Activated naive CD8-positive, alpha-beta T cell treated with anti-CD3 and anti-CD28 coated beads for 36 hours (primary cell): ENCODE data around the gene ANKRD44. TPM values are rescaled to one million over a fixed set of nuclear protein-coding genes. Genes with fewer than 3 reads are reported as not detected.

Experiments used
- DNase-seq: peaks from one replicate; pipeline ENCODE4 v3.0.0; 2021
- H3K27ac Mint-ChIP-seq: one replicate; pipeline ENCODE4 v1.8.0; 2022; ENCODE audit warnings: mild to moderate bottlenecking, moderate library complexity, mixed read lengths
- H3K27me3 Mint-ChIP-seq: one replicate; pipeline ENCODE4 v1.8.0; 2022; ENCODE audit warnings: mild to moderate bottlenecking, mixed read lengths
- H3K36me3 Mint-ChIP-seq: one replicate; pipeline ENCODE4 v1.8.0; 2021; ENCODE audit warnings: mild to moderate bottlenecking, mixed read lengths
- H3K4me1 Mint-ChIP-seq: one replicate; pipeline ENCODE4 v1.8.0; 2021; ENCODE audit warnings: mixed read lengths
- H3K4me3 Mint-ChIP-seq: one replicate; pipeline ENCODE4 v1.8.0; 2022; ENCODE audit warnings: mild to moderate bottlenecking, moderate library complexity, mixed read lengths
- H3K9me3 Mint-ChIP-seq: one replicate; pipeline ENCODE4 v1.8.0; 2022; ENCODE audit warnings: mixed read lengths
- total RNA-seq, 2 experiments: library from RNA; stranded (reverse); gene quantifications; one replicate each; pipeline ENCODE4 v1.2.3, GENCODE V29; 2021

The ANKRD44 gene
- total RNA-seq, 2 experiments from 2014 or later, result 118 to 121 TPM

GRCh38 chr2:197209246-197209645 is 101.3 kb downstream of the ANKRD44 start:
- Mint-ChIP-seq H3K4me1 (peaks cover 95% of the 10 kb centered on the region), H3K36me3 (peaks cover 36% of the 10 kb centered on the region), H3K27ac (peak overlapping the region; percentile 98), H3K9me3 (no peaks in the 10 kb centered on the region), H3K27me3 (no peaks in the 10 kb centered on the region), H3K4me3 (peak overlapping the region; percentile 75)
- DNase-seq, result no peak

- Mint-ChIP-seq H3K4me3 (peak overlapping the region; percentile 75), H3K36me3 (peaks cover 37% of the 10 kb centered on the region), H3K4me1 (peaks cover 94% of the 10 kb centered on the region), H3K27me3 (no peaks in the 10 kb centered on the region), H3K27ac (peak overlapping the region; percentile 98), H3K9me3 (no peaks in the 10 kb centered on the region)
- DNase-seq, result no peak
Measured at GRCh38 chr2:197208841-197209240, 101.7 kb downstream of the ANKRD44 start.

GRCh38 chr2:197208024-197208423 is 102.6 kb downstream of the ANKRD44 start:
- peak; percentile 44 for DNase-seq
- peak overlapping the region; percentile 38 for H3K4me3 Mint-ChIP-seq
- no peaks in the 10 kb centered on the region for H3K9me3 Mint-ChIP-seq
- peaks cover 44% of the 10 kb centered on the region for H3K36me3 Mint-ChIP-seq
- no peaks in the 10 kb centered on the region for H3K27me3 Mint-ChIP-seq
- H3K4me1 Mint-ChIP-seq, result peaks cover 91% of the 10 kb centered on the region
- H3K27ac Mint-ChIP-seq, result peak overlapping the region; percentile 99

GRCh38 chr2:197207598-197207997 is 103.0 kb downstream of the ANKRD44 start:
- H3K4me3 Mint-ChIP-seq, result peak overlapping the region; percentile 38
- peak overlapping the region; percentile 99 for H3K27ac Mint-ChIP-seq
- peaks cover 48% of the 10 kb centered on the region for H3K36me3 Mint-ChIP-seq

GRCh38 chr2:197207106-197207505 is 103.5 kb downstream of the ANKRD44 start:
- H3K27me3 Mint-ChIP-seq, result no peaks in the 10 kb centered on the region
- H3K36me3 Mint-ChIP-seq, result peaks cover 52% of the 10 kb centered on the region
- peak overlapping the region; percentile 99 for H3K27ac Mint-ChIP-seq
- DNase-seq, result no peak
- H3K9me3 Mint-ChIP-seq, result peaks cover 3% of the 10 kb centered on the region
- peaks cover 89% of the 10 kb centered on the region for H3K4me1 Mint-ChIP-seq
- H3K4me3 Mint-ChIP-seq, result peak overlapping the region; percentile 38

More at GRCh38 chr2:197207598-197207997, 103.0 kb downstream of the ANKRD44 start:
- no peaks in the 10 kb centered on the region for H3K27me3 Mint-ChIP-seq
- DNase-seq, result no peak
- no peaks in the 10 kb centered on the region for H3K9me3 Mint-ChIP-seq
- H3K4me1 Mint-ChIP-seq, result peaks cover 90% of the 10 kb centered on the region

GRCh38 chr2:197205585-197206215 is 104.9 kb downstream of the ANKRD44 start:
- peak overlapping the region; percentile 99 for H3K27ac Mint-ChIP-seq
- peaks cover 88% of the 10 kb centered on the region for H3K4me1 Mint-ChIP-seq
- peak; percentile 66 for DNase-seq
- peak overlapping the region; percentile 60 for H3K4me3 Mint-ChIP-seq
- peaks cover 4% of the 10 kb centered on the region for H3K9me3 Mint-ChIP-seq
- H3K27me3 Mint-ChIP-seq, result no peaks in the 10 kb centered on the region
- H3K36me3 Mint-ChIP-seq, result peaks cover 52% of the 10 kb centered on the region

- Mint-ChIP-seq H3K9me3 (peaks cover 4% of the 10 kb centered on the region), H3K4me1 (peaks cover 87% of the 10 kb centered on the region), H3K27me3 (no peaks in the 10 kb centered on the region), H3K27ac (peak overlapping the region; percentile 99), H3K36me3 (peaks cover 51% of the 10 kb centered on the region), H3K4me3 (no peak overlapping the region)
- no peak for DNase-seq
Measured at GRCh38 chr2:197204519-197205250, 105.9 kb downstream of the ANKRD44 start.

- no peak overlapping the region for H3K4me3 Mint-ChIP-seq
- H3K9me3 Mint-ChIP-seq, result peaks cover 4% of the 10 kb centered on the region
- peaks cover 60% of the 10 kb centered on the region for H3K36me3 Mint-ChIP-seq
- H3K27me3 Mint-ChIP-seq, result no peaks in the 10 kb centered on the region
- H3K27ac Mint-ChIP-seq, result peak overlapping the region; percentile 88
- no peak for DNase-seq
- H3K4me1 Mint-ChIP-seq, result peaks cover 84% of the 10 kb centered on the region
Measured at GRCh38 chr2:197201874-197202273, 108.7 kb downstream of the ANKRD44 start.

GRCh38 chr2:197200762-197201058 is 109.9 kb downstream of the ANKRD44 start:
- DNase-seq, result no peak
- Mint-ChIP-seq H3K4me3 (peak overlapping the region; percentile 1), H3K27me3 (no peaks in the 10 kb centered on the region), H3K36me3 (peaks cover 55% of the 10 kb centered on the region), H3K27ac (peak overlapping the region; percentile 88), H3K9me3 (peaks cover 4% of the 10 kb centered on the region), H3K4me1 (peaks cover 84% of the 10 kb centered on the region)

GRCh38 chr2:197200051-197200761 is 110.4 kb downstream of the ANKRD44 start:
- DNase-seq, result no peak
- Mint-ChIP-seq H3K4me3 (peak overlapping the region; percentile 1), H3K27ac (peak overlapping the region; percentile 83), H3K4me1 (peaks cover 84% of the 10 kb centered on the region), H3K9me3 (peaks cover 4% of the 10 kb centered on the region), H3K27me3 (no peaks in the 10 kb centered on the region), H3K36me3 (peaks cover 52% of the 10 kb centered on the region)

GRCh38 chr2:197198890-197199289 is 111.7 kb downstream of the ANKRD44 start:
- DNase-seq, result peak; percentile 87
- Mint-ChIP-seq H3K4me1 (peaks cover 86% of the 10 kb centered on the region), H3K9me3 (peaks cover 6% of the 10 kb centered on the region), H3K27me3 (no peaks in the 10 kb centered on the region), H3K27ac (peak overlapping the region; percentile 97), H3K36me3 (peaks cover 51% of the 10 kb centered on the region), H3K4me3 (peak overlapping the region; percentile 89)

- Mint-ChIP-seq H3K27me3 (no peaks in the 10 kb centered on the region), H3K27ac (peak overlapping the region; percentile 97), H3K36me3 (peaks cover 43% of the 10 kb centered on the region), H3K9me3 (peaks cover 6% of the 10 kb centered on the region), H3K4me3 (peak overlapping the region; percentile 89), H3K4me1 (peaks cover 85% of the 10 kb centered on the region)
- DNase-seq, result no peak
Measured at GRCh38 chr2:197197895-197198311, 112.7 kb downstream of the ANKRD44 start.

- Mint-ChIP-seq H3K4me1 (peaks cover 86% of the 10 kb centered on the region), H3K27me3 (no peaks in the 10 kb centered on the region), H3K4me3 (peak overlapping the region; percentile 89), H3K36me3 (peaks cover 34% of the 10 kb centered on the region), H3K27ac (peak overlapping the region; percentile 97), H3K9me3 (peaks cover 2% of the 10 kb centered on the region)
- DNase-seq, result no peak
Measured at GRCh38 chr2:197196541-197197180, 113.9 kb downstream of the ANKRD44 start.

GRCh38 chr2:197195518-197195917 is 115.1 kb downstream of the ANKRD44 start:
- Mint-ChIP-seq H3K9me3 (peaks cover 2% of the 10 kb centered on the region), H3K27ac (peak overlapping the region; percentile 97), H3K4me1 (peaks cover 84% of the 10 kb centered on the region), H3K27me3 (no peaks in the 10 kb centered on the region), H3K4me3 (peak overlapping the region; percentile 33), H3K36me3 (peaks cover 30% of the 10 kb centered on the region)
- no peak for DNase-seq

- Mint-ChIP-seq H3K4me3 (peak overlapping the region; percentile 49), H3K4me1 (peaks cover 80% of the 10 kb centered on the region), H3K9me3 (peaks cover 2% of the 10 kb centered on the region), H3K36me3 (peaks cover 26% of the 10 kb centered on the region), H3K27me3 (no peaks in the 10 kb centered on the region), H3K27ac (peak overlapping the region; percentile 73)
- peak; percentile 52 for DNase-seq
Measured at GRCh38 chr2:197191940-197192322, 118.6 kb downstream of the ANKRD44 start.
